Measurements from ENCODE around the gene ZNF438.

- TF ChIP-seq CTCF (IDR thresholded peaks at IDR 0.05 in 2 of 3, conservative IDR thresholded peaks at IDR 0.05 in 1 of 3; ENCODE audit: control insufficient read depth in 2 of 3, extremely low read depth in 1 of 3, insufficient read depth in 1 of 3, low read depth in 3 of 3, low read length in 3 of 3) (no peak), MYC (IDR thresholded peaks at IDR 0.05; ENCODE audit: insufficient read depth, insufficient read length, insufficient replicate concordance, low read length, severe bottlenecking) (no peak), MTA3 (IDR thresholded peaks at IDR 0.05; ENCODE audit: borderline replicate concordance, low read length) (no peak), JUND (IDR thresholded peaks at IDR 0.05; ENCODE audit: low read depth, low read length) (no peak), HDAC2 (IDR thresholded peaks at IDR 0.05) (no peak), ATF2 (IDR thresholded peaks at IDR 0.05; ENCODE audit: low read length) (no peak), SPI1 (IDR thresholded peaks at IDR 0.05; ENCODE audit: borderline replicate concordance, insufficient read depth, low read depth, low read length) (no peak)
These were observed 176.5 kb downstream of the ZNF438 start for GRCh38 chr10:30855131-30855530.
